SK-N-SH (cell line): Measurements from ENCODE around the gene AEN. TPM values are rescaled to one million over a fixed set of nuclear protein-coding genes. Genes with fewer than 3 reads are reported as not detected.
A peak's percentile ranks its signal among the peaks of the same experiment; 100 is the strongest.

Source experiments
- CTCF ChIA-PET: fragments of 300-600, 350-600 bp; formaldehyde crosslinking; extraction: SDS; loops from one replicate; lab custom pipeline; 2021; lab: Yijun Ruan, JAX
- POLR2A ChIA-PET: fragments of 350-600 bp; sonication (Branson Sonifier 250); formaldehyde crosslinking; extraction: SDS; loops from one replicate; lab custom pipeline; 2020; ENCODE audit warnings: antibody characterized with exemption, inconsistent platforms; lab: Yijun Ruan, JAX
- DNase-seq: peaks from one replicate; pipeline ENCODE4 v3.0.0; 2012
- H2AFZ ChIP-seq: fragments of 200-600 bp; sonication (generic); 2 replicates; pipeline ENCODE4 v1.8.1; 2016; ENCODE audit warnings: antibody characterized with exemption, mild to moderate bottlenecking, low read depth
- H3F3A ChIP-seq: fragments of 200-600 bp; sonication (generic); replicated peaks from 2 replicates; pipeline ENCODE3; 2016; ENCODE audit warnings: antibody characterized with exemption, mild to moderate bottlenecking; ENCODE audit not compliant: insufficient read depth
- H3K27ac ChIP-seq, 2 experiments: fragments of 200-500 bp in 1 of 2; fragments of 200-600 bp in 1 of 2; sonication (Bioruptor generic) in 1 of 2; sonication (generic), shearing (Covaris generic) in 1 of 2; 2 replicates each; pipeline versions ENCODE4 v1.5.1 to v1.6.1; 2014 to 2016; ENCODE audit warnings: low read depth in 2 of 2, inconsistent platforms in 1 of 2, low read length in 1 of 2, mild to moderate bottlenecking in 1 of 2, mixed read lengths in 1 of 2
- H3K27me3 ChIP-seq: fragments of 200-600 bp; sonication (generic), shearing (Covaris generic); 2 replicates; pipeline ENCODE4 v1.6.1; 2016; ENCODE audit warnings: mixed run types; ENCODE audit not compliant: insufficient read depth
- H3K36me3 ChIP-seq, 2 experiments: fragments of 200-500 bp in 1 of 2; fragments of 200-600 bp in 1 of 2; sonication (Bioruptor generic) in 1 of 2; sonication (generic) in 1 of 2; replicated peaks in 1 of 2; 2 replicates each; pipeline versions ENCODE3 to v1.5.1; 2014 to 2016; ENCODE audit warnings: low read length in 1 of 2, mild to moderate bottlenecking in 1 of 2; ENCODE audit not compliant: insufficient read depth in 2 of 2, control insufficient read depth in 1 of 2
- H3K4me1 ChIP-seq, 2 experiments: fragments of 200-500 bp in 1 of 2; fragments of 200-600 bp in 1 of 2; sonication (Bioruptor generic) in 1 of 2; sonication (generic), shearing (Covaris generic) in 1 of 2; 2 replicates each; pipeline versions ENCODE4 v1.5.1 to v1.6.1; 2014 to 2016; ENCODE audit warnings: low read depth in 1 of 2, low read length in 1 of 2, mixed run types in 1 of 2; ENCODE audit not compliant: insufficient read depth in 2 of 2, control insufficient read depth in 1 of 2
- H3K4me2 ChIP-seq: fragments of 200-600 bp; sonication (generic), shearing (Covaris generic); 2 replicates; pipeline ENCODE4 v1.6.1; 2017; ENCODE audit warnings: mixed run types
- H3K4me3 ChIP-seq, 2 experiments: fragments of 200-500 bp in 1 of 2; fragments of 200-600 bp in 1 of 2; sonication (Bioruptor generic) in 1 of 2; sonication (generic), shearing (Covaris generic) in 1 of 2; 2 replicates each; pipeline versions ENCODE4 v1.5.1 to v1.8.1; 2014 to 2016; ENCODE audit warnings: low read depth in 2 of 2, inconsistent platforms in 1 of 2, low read length in 1 of 2, mild to moderate bottlenecking in 1 of 2, mixed read lengths in 1 of 2, moderate library complexity in 1 of 2
- H3K79me2 ChIP-seq: fragments of 200-600 bp; sonication (generic); 2 replicates; pipeline ENCODE4 v1.8.1; 2017; ENCODE audit warnings: mild to moderate bottlenecking; ENCODE audit not compliant: insufficient read depth
- H3K9ac ChIP-seq: fragments of 200-600 bp; sonication (generic); 2 replicates; pipeline ENCODE4 v1.6.1; 2017; ENCODE audit warnings: mixed run types
- H3K9me2 ChIP-seq: fragments of 200-600 bp; sonication (generic); 2 replicates; pipeline ENCODE4 v1.6.1; 2017; ENCODE audit warnings: mixed run types
- H3K9me3 ChIP-seq: fragments of 200-600 bp; sonication (generic); 2 replicates; pipeline ENCODE4 v1.6.1; 2017; ENCODE audit warnings: mixed run types, mild to moderate bottlenecking, moderate library complexity
- H4K20me1 ChIP-seq: fragments of 200-600 bp; sonication (generic); 2 replicates; pipeline ENCODE4 v1.6.1; 2017; ENCODE audit warnings: mild to moderate bottlenecking, mixed run types; ENCODE audit not compliant: insufficient read depth
- CTCF ChIP-seq: fragments of 200-600 bp; sonication (generic); IDR thresholded peaks from 2 replicates; pipeline ENCODE4 v1.6.1; 2017; ENCODE audit warnings: antibody characterized with exemption, mild to moderate bottlenecking, moderate library complexity
- GATA2 ChIP-seq: sonication (generic); formaldehyde crosslinking; IDR thresholded peaks from 2 replicates; pipeline ENCODE4 v1.5.0; 2020; ENCODE audit warnings: mild to moderate bottlenecking, missing genetic modification reagents
- RAD21 ChIP-seq: IDR thresholded peaks from 2 replicates; pipeline ENCODE4 v1.6.1; 2012; ENCODE audit warnings: mild to moderate bottlenecking, low read length
- RCOR1 ChIP-seq: fragments of 150-350 bp; IDR thresholded peaks from 2 replicates; pipeline ENCODE4 v1.6.1; 2017; ENCODE audit warnings: antibody characterized with exemption, low read length
- REST ChIP-seq: IDR thresholded peaks from 2 replicates; pipeline ENCODE4 v1.6.1; 2012; ENCODE audit warnings: mild to moderate bottlenecking, low read depth, low read length, moderate library complexity
- SIN3A ChIP-seq: IDR thresholded peaks from 2 replicates; pipeline ENCODE4 v1.6.1; 2012; ENCODE audit warnings: low read depth, mild to moderate bottlenecking, low read length, moderate library complexity, borderline replicate concordance
- SMC3 ChIP-seq: IDR thresholded peaks from 2 replicates; pipeline ENCODE4 v1.6.1; 2012; ENCODE audit warnings: low read depth, low read length, improper control_type of control experiment
- TCF12 ChIP-seq: IDR thresholded peaks from 2 replicates; pipeline ENCODE4 v1.4.0; 2012
- YY1 ChIP-seq: IDR thresholded peaks from 2 replicates; pipeline ENCODE4 v1.4.0; 2012; ENCODE audit warnings: low read depth, mild to moderate bottlenecking
- WGBS: methylation state at CpG from one replicate; pipeline ENCODE4 v1.1.6; 2017; ENCODE audit warnings: low lambda C conversion rate; 5-methylcytosine and 5-hydroxymethylcytosine counted together
- polyA plus RNA-seq, 3 experiments: library from polyadenylated mRNA; depleted of rRNA; stranded (reverse); fragments of >200 nt; gene quantifications; 2 replicates each; pipeline ENCODE4 v1.2.3, GENCODE V29; 2012

AEN gene
- polyA plus RNA-seq, 1 of the 3 experiments (the other 2 are of a cell fraction) = 46.4 TPM

GRCh38 chr15:88656760-88657221 is 35.7 kb downstream of the AEN start:
- Histone ChIP-seq H3K9ac (no peak overlapping the region), H3K9me2 (no peaks in the 10 kb centered on the region), H3F3A (peaks cover 7% of the 10 kb centered on the region)
- POLR2A ChIA-PET = no interaction called here
- TF ChIP-seq SIN3A = no peak
- no peak for TF ChIP-seq GATA2 (CRISPR knock-in tag)
- TF ChIP-seq TCF12 = no peak
- no peak for TF ChIP-seq RAD21
- TF ChIP-seq REST = no peak
- TF ChIP-seq RCOR1 = no peak
- TF ChIP-seq, all 33 proteins: peak for 0
- no peak for DNase-seq
- 64% methylated on average over 8 of the region's 10 CpGs for WGBS
- H3K4me1 ChIP-seq = peaks cover 0 to 18% of the 10 kb centered on the region in 2 experiments; a peak in 1 of 4 replicates
- no peaks in the 10 kb centered on the region for H4K20me1 ChIP-seq
- no peaks in the 10 kb centered on the region for H3K27me3 ChIP-seq
- H3K9me3 ChIP-seq = no peaks in the 10 kb centered on the region
- H3K4me2 ChIP-seq = no peak overlapping the region
- H3K4me3 ChIP-seq = no peak overlapping the region
- no peaks in the 10 kb centered on the region for H3K36me3 ChIP-seq
- no peak overlapping the region for H2AFZ ChIP-seq
- no peaks in the 10 kb centered on the region for H3K79me2 ChIP-seq
- CTCF ChIA-PET = interaction anchor here (0.6 to 4.9 kb wide), 38 partner anchors 9 to 521 kb away, joined by 3 to 50 read pairs (median 5); partner anchors contain the start of genes MRPL46 and MRPS11
- H3K27ac ChIP-seq = no peak overlapping the region

GRCh38 chr15:88657326-88658069 is 36.4 kb downstream of the AEN start:
- peaks cover 7% of the 10 kb centered on the region for H3F3A ChIP-seq
- H3K9me2 ChIP-seq = no peaks in the 10 kb centered on the region
- H3K36me3 ChIP-seq = no peaks in the 10 kb centered on the region
- CTCF ChIA-PET = interaction anchor here (0.5 to 4.9 kb wide), 50 partner anchors 9 to 520 kb away, joined by 3 to 50 read pairs (median 4); partner anchors contain the start of genes MRPL46 and MRPS11
- 44% methylated on average over 6 of the region's 13 CpGs for WGBS
- no peaks in the 10 kb centered on the region for H4K20me1 ChIP-seq
- H2AFZ ChIP-seq = no peak overlapping the region
- peaks cover 0 to 17% of the 10 kb centered on the region in 2 experiments; a peak in 1 of 4 replicates for H3K4me1 ChIP-seq
- DNase-seq = peak; percentile 78
- no peak overlapping the region for H3K27ac ChIP-seq
- no peak overlapping the region; a peak in 1 of 4 replicates for H3K4me3 ChIP-seq
- H3K4me2 ChIP-seq = no peak overlapping the region
- H3K9ac ChIP-seq = no peak overlapping the region
- POLR2A ChIA-PET = no interaction called here
- H3K27me3 ChIP-seq = no peaks in the 10 kb centered on the region
- peak; percentile 88 for TF ChIP-seq RAD21
- peak; percentile 83 for TF ChIP-seq CTCF
- peak; percentile 75 for TF ChIP-seq SMC3
- no peak for TF ChIP-seq YY1
- H3K9me3 ChIP-seq = no peaks in the 10 kb centered on the region
- H3K79me2 ChIP-seq = no peaks in the 10 kb centered on the region
